Measurements from ENCODE around the gene PRKCQ. TPM values are rescaled to one million over a fixed set of nuclear protein-coding genes. Genes with fewer than 3 reads are reported as not detected.

Gene PRKCQ
- total RNA-seq (2014; rRNA removed; shearing (Covaris generic)) = 0.79 and 1.3 TPM in 2 replicates

GRCh38 chr10:6579904-6580278 lies at the start of gene PRKCQ:
PRKCQ (minus strand) TSS chr10:6580276; CDS start chr10:6515135, 65,141 bp downstream.
- Histone ChIP-seq H3K36me3 (no peaks in the 10 kb centered on the region), H3K4me3 (peak within 1 kb of the TSS; percentile 70), H3K27me3 (no peaks in the 10 kb centered on the region), H3K4me1 (no peaks in the 10 kb centered on the region), H3K9me3 (replicated peaks) (no peaks in the 10 kb centered on the region), H3K27ac (peak within 1 kb of the TSS; percentile 48)
- DNase-seq = peak; percentile 24 to 40

- no peaks in the 10 kb centered on the region for H3K4me1 ChIP-seq
- no peaks in the 10 kb centered on the region for H3K9me3 ChIP-seq (replicated peaks)
- no peaks in the 10 kb centered on the region for H3K36me3 ChIP-seq
- no peaks in the 10 kb centered on the region for H3K27me3 ChIP-seq
- H3K4me3 ChIP-seq = no peak overlapping the region
- DNase-seq = no peak
- H3K27ac ChIP-seq = no peak overlapping the region
Observed at GRCh38 chr10:6625428-6625827, 45.4 kb upstream of the PRKCQ start.

- no peak for DNase-seq
- H3K27ac ChIP-seq = no peak overlapping the region
- no peaks in the 10 kb centered on the region for H3K27me3 ChIP-seq
Observed at GRCh38 chr10:6624392-6624791, 44.3 kb upstream of the PRKCQ start.

GRCh38 chr10:6622921-6623320 lies 42.8 kb upstream of the PRKCQ start:
- DNase-seq = no peak
- no peaks in the 10 kb centered on the region for H3K4me1 ChIP-seq
- no peaks in the 10 kb centered on the region for H3K9me3 ChIP-seq (replicated peaks)
- H3K27ac ChIP-seq = no peak overlapping the region
- H3K4me3 ChIP-seq = no peak overlapping the region
- H3K27me3 ChIP-seq = no peaks in the 10 kb centered on the region
- H3K36me3 ChIP-seq = no peaks in the 10 kb centered on the region

More at GRCh38 chr10:6624392-6624791, 44.3 kb upstream of the PRKCQ start:
- no peak overlapping the region for H3K4me3 ChIP-seq
- no peaks in the 10 kb centered on the region for H3K4me1 ChIP-seq
- H3K36me3 ChIP-seq = no peaks in the 10 kb centered on the region
- no peaks in the 10 kb centered on the region for H3K9me3 ChIP-seq (replicated peaks)

- no peaks in the 10 kb centered on the region for H3K4me1 ChIP-seq
- H3K4me3 ChIP-seq = no peak overlapping the region
- no peaks in the 10 kb centered on the region for H3K36me3 ChIP-seq
- H3K9me3 ChIP-seq (replicated peaks) = no peaks in the 10 kb centered on the region
- H3K27me3 ChIP-seq = no peaks in the 10 kb centered on the region
- DNase-seq = peak in 1 of 2 experiments; percentile 3
- no peak overlapping the region for H3K27ac ChIP-seq
Observed at GRCh38 chr10:6621536-6621935, 41.5 kb upstream of the PRKCQ start.

- Histone ChIP-seq H3K4me1 (no peaks in the 10 kb centered on the region), H3K27ac (no peak overlapping the region), H3K9me3 (replicated peaks) (no peaks in the 10 kb centered on the region), H3K27me3 (no peaks in the 10 kb centered on the region), H3K4me3 (no peak overlapping the region), H3K36me3 (no peaks in the 10 kb centered on the region)
- no peak for DNase-seq
Observed at GRCh38 chr10:6619660-6620059, 39.6 kb upstream of the PRKCQ start.

GRCh38 chr10:6618340-6618739 lies 38.3 kb upstream of the PRKCQ start:
- no peaks in the 10 kb centered on the region for H3K9me3 ChIP-seq (replicated peaks)
- H3K27ac ChIP-seq = no peak overlapping the region
- no peak for DNase-seq
- H3K4me1 ChIP-seq = no peaks in the 10 kb centered on the region
- no peaks in the 10 kb centered on the region for H3K36me3 ChIP-seq
- H3K4me3 ChIP-seq = no peak overlapping the region
- H3K27me3 ChIP-seq = no peaks in the 10 kb centered on the region

- Histone ChIP-seq H3K4me1 (no peaks in the 10 kb centered on the region), H3K36me3 (no peaks in the 10 kb centered on the region), H3K27me3 (no peaks in the 10 kb centered on the region), H3K4me3 (no peak overlapping the region), H3K27ac (no peak overlapping the region), H3K9me3 (replicated peaks) (no peaks in the 10 kb centered on the region)
- DNase-seq = no peak
Observed at GRCh38 chr10:6617309-6618076, 37.4 kb upstream of the PRKCQ start.

GRCh38 chr10:6615971-6616370 lies 35.9 kb upstream of the PRKCQ start:
- H3K36me3 ChIP-seq = no peaks in the 10 kb centered on the region
- no peaks in the 10 kb centered on the region for H3K27me3 ChIP-seq
- no peak overlapping the region for H3K27ac ChIP-seq
- H3K4me3 ChIP-seq = no peak overlapping the region
- no peaks in the 10 kb centered on the region for H3K9me3 ChIP-seq (replicated peaks)
- no peak for DNase-seq
- no peaks in the 10 kb centered on the region for H3K4me1 ChIP-seq

- Histone ChIP-seq H3K27me3 (no peaks in the 10 kb centered on the region), H3K27ac (no peak overlapping the region), H3K36me3 (no peaks in the 10 kb centered on the region), H3K9me3 (replicated peaks) (no peaks in the 10 kb centered on the region), H3K4me3 (no peak overlapping the region), H3K4me1 (no peaks in the 10 kb centered on the region)
- no peak for DNase-seq
Observed at GRCh38 chr10:6612371-6612770, 32.3 kb upstream of the PRKCQ start.

GRCh38 chr10:6610647-6611046 lies 30.6 kb upstream of the PRKCQ start:
- H3K27me3 ChIP-seq = no peaks in the 10 kb centered on the region

GRCh38 chr10:6609625-6610024 lies 29.5 kb upstream of the PRKCQ start:
- H3K36me3 ChIP-seq = no peaks in the 10 kb centered on the region
- no peak for DNase-seq
- no peaks in the 10 kb centered on the region for H3K9me3 ChIP-seq (replicated peaks)
- H3K4me3 ChIP-seq = no peak overlapping the region
- no peaks in the 10 kb centered on the region for H3K4me1 ChIP-seq
- no peak overlapping the region for H3K27ac ChIP-seq
- H3K27me3 ChIP-seq = no peaks in the 10 kb centered on the region

More at GRCh38 chr10:6610647-6611046, 30.6 kb upstream of the PRKCQ start:
- Histone ChIP-seq H3K9me3 (replicated peaks) (no peaks in the 10 kb centered on the region), H3K4me3 (no peak overlapping the region), H3K27ac (no peak overlapping the region), H3K4me1 (no peaks in the 10 kb centered on the region), H3K36me3 (no peaks in the 10 kb centered on the region)
- DNase-seq = no peak

- H3K4me3 ChIP-seq = no peak overlapping the region
- H3K9me3 ChIP-seq (replicated peaks) = no peaks in the 10 kb centered on the region
- H3K27ac ChIP-seq = no peak overlapping the region
- no peaks in the 10 kb centered on the region for H3K36me3 ChIP-seq
- H3K27me3 ChIP-seq = no peaks in the 10 kb centered on the region
- no peak for DNase-seq
- H3K4me1 ChIP-seq = 0 out of 2 replicates have a peak, but pooled peaks cover 2% of the 10 kb centered on the region
Observed at GRCh38 chr10:6607778-6608177, 27.7 kb upstream of the PRKCQ start.

GRCh38 chr10:6607182-6607581 lies 27.1 kb upstream of the PRKCQ start:
- DNase-seq = no peak
- Histone ChIP-seq H3K27ac (no peak overlapping the region), H3K27me3 (no peaks in the 10 kb centered on the region), H3K36me3 (no peaks in the 10 kb centered on the region), H3K4me3 (no peak overlapping the region), H3K9me3 (replicated peaks) (no peaks in the 10 kb centered on the region), H3K4me1 (0 out of 2 replicates have a peak, but pooled peaks cover 2% of the 10 kb centered on the region)

GRCh38 chr10:6603142-6604125 lies 23.4 kb upstream of the PRKCQ start:
- Histone ChIP-seq H3K27ac (no peak overlapping the region), H3K4me1 (0 out of 2 replicates have a peak, but pooled peaks cover 2% of the 10 kb centered on the region)
- DNase-seq = peak; percentile 30 to 54

More at GRCh38 chr10:6603142-6604125, 23.4 kb upstream of the PRKCQ start:
- Histone ChIP-seq H3K4me3 (no peak overlapping the region), H3K36me3 (no peaks in the 10 kb centered on the region), H3K27me3 (no peaks in the 10 kb centered on the region), H3K9me3 (replicated peaks) (no peaks in the 10 kb centered on the region)
